DOHH2 (cell line): Measurements from ENCODE around the gene ZNF410.

Experiments used
- H3F3A ChIP-seq: fragments of 200-600 bp; sonication (generic), shearing (Covaris generic); 2 replicates; pipeline ENCODE4 v1.6.0; 2016; ENCODE audit warnings: antibody characterized with exemption, mild to moderate bottlenecking; ENCODE audit not compliant: control insufficient read depth, insufficient read depth
- H3K27ac ChIP-seq: fragments of 200-600 bp; sonication (generic); 2 replicates; pipeline ENCODE4 v1.5.1; 2014; ENCODE audit warnings: low read depth, mild to moderate bottlenecking, low read length, moderate library complexity
- H3K27me3 ChIP-seq: fragments of 200-600 bp; sonication (generic); 2 replicates; pipeline ENCODE4 v1.6.1; 2014; ENCODE audit warnings: mild to moderate bottlenecking, low read length, mixed read lengths; ENCODE audit not compliant: control insufficient read depth
- H3K36me3 ChIP-seq: fragments of 200-600 bp; sonication (generic); 2 replicates; pipeline ENCODE4 v1.6.1; 2014; ENCODE audit warnings: mild to moderate bottlenecking, low read length, moderate library complexity, mixed read lengths; ENCODE audit not compliant: control insufficient read depth
- H3K4me1 ChIP-seq: fragments of 200-600 bp; sonication (generic); 2 replicates; pipeline ENCODE4 v1.6.1; 2014; ENCODE audit warnings: mild to moderate bottlenecking, low read length, mixed read lengths; ENCODE audit not compliant: control insufficient read depth
- H3K4me2 ChIP-seq: fragments of 200-600 bp; sonication (generic); 2 replicates; pipeline ENCODE4 v1.6.0; 2014; ENCODE audit warnings: mild to moderate bottlenecking, low read length, moderate library complexity
- H3K4me3 ChIP-seq: fragments of 200-600 bp; sonication (generic); 2 replicates; pipeline ENCODE4 v1.5.1; 2014; ENCODE audit warnings: mild to moderate bottlenecking, low read length, mixed read lengths
- H3K79me2 ChIP-seq: fragments of 200-600 bp; sonication (generic); 2 replicates; pipeline ENCODE4 v1.6.1; 2014; ENCODE audit warnings: mild to moderate bottlenecking, low read length, mixed read lengths; ENCODE audit not compliant: control insufficient read depth
- H3K9me2 ChIP-seq: fragments of 200-600 bp; sonication (generic); replicated peaks from 2 replicates; pipeline ENCODE4 v1.6.1; 2014; ENCODE audit warnings: mild to moderate bottlenecking, low read length, mixed read lengths; ENCODE audit not compliant: control insufficient read depth
- H3K9me3 ChIP-seq: fragments of 200-600 bp; sonication (generic); 2 replicates; pipeline ENCODE4 v1.6.1; 2014; ENCODE audit warnings: antibody characterized with exemption, low read length, mixed read lengths; ENCODE audit not compliant: control insufficient read depth, insufficient read depth
- H4K20me1 ChIP-seq: fragments of 200-600 bp; sonication (generic); 2 replicates; pipeline ENCODE4 v1.6.0; 2014; ENCODE audit warnings: low read depth, mild to moderate bottlenecking, antibody characterized with exemption, low read length, moderate library complexity; ENCODE audit not compliant: control insufficient read depth, insufficient read depth
- EZH2phosphoT487 ChIP-seq: fragments of 200-600 bp; sonication (generic); IDR thresholded peaks from 2 replicates; pipeline ENCODE4 v1.6.1; 2017; ENCODE audit warnings: borderline replicate concordance, mild to moderate bottlenecking, antibody characterized with exemption, low read length, moderate library complexity, mixed read lengths
- TF ChIP-seq, protein P1 (sequence below): fragments of 200-600 bp; sonication (generic); IDR thresholded peaks from one replicate; pipeline ENCODE4 v1.5.1; 2014; ENCODE audit warnings: antibody characterized with exemption, mild to moderate bottlenecking, low read depth, low read length; ENCODE audit not compliant: poor library complexity, severe bottlenecking

ZNF410 gene

GRCh38 chr14:73949752-73950734 lies 63.4 kb downstream of the ZNF410 start, which contains the start of the genes COQ6 and FAM161B:
Gene COQ6 (plus strand): TSS chr14:73950302. CDS start chr14:73950333, 31 bp downstream.
Gene FAM161B (minus strand): TSS chr14:73950094. CDS start chr14:73950026, 68 bp downstream.
- Histone ChIP-seq H3K4me3 (peak within 1 kb of the TSS; percentile 82), H3K4me2 (peak within 1 kb of the TSS; percentile 77), H3F3A (0 out of 2 replicates have a peak, but pooled peaks cover 2% of the 10 kb centered on the region), H3K79me2 (peaks cover 12% of the 10 kb centered on the region), H3K27ac (peak within 1 kb of the TSS; percentile 63), H3K4me1 (peaks cover 6% of the 10 kb centered on the region), H3K36me3 (peaks cover 11% of the 10 kb centered on the region), H3K9me2 (no peaks in the 10 kb centered on the region), H3K27me3 (no peaks in the 10 kb centered on the region), H3K9me3 (no peaks in the 10 kb centered on the region), H4K20me1 (no peaks in the 10 kb centered on the region)
- TF ChIP-seq, protein P1, sequence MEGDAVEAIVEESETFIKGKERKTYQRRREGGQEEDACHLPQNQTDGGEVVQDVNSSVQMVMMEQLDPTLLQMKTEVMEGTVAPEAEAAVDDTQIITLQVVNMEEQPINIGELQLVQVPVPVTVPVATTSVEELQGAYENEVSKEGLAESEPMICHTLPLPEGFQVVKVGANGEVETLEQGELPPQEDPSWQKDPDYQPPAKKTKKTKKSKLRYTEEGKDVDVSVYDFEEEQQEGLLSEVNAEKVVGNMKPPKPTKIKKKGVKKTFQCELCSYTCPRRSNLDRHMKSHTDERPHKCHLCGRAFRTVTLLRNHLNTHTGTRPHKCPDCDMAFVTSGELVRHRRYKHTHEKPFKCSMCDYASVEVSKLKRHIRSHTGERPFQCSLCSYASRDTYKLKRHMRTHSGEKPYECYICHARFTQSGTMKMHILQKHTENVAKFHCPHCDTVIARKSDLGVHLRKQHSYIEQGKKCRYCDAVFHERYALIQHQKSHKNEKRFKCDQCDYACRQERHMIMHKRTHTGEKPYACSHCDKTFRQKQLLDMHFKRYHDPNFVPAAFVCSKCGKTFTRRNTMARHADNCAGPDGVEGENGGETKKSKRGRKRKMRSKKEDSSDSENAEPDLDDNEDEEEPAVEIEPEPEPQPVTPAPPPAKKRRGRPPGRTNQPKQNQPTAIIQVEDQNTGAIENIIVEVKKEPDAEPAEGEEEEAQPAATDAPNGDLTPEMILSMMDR = peak; percentile 37
- no peak for TF ChIP-seq EZH2phosphoT487

DNA sequence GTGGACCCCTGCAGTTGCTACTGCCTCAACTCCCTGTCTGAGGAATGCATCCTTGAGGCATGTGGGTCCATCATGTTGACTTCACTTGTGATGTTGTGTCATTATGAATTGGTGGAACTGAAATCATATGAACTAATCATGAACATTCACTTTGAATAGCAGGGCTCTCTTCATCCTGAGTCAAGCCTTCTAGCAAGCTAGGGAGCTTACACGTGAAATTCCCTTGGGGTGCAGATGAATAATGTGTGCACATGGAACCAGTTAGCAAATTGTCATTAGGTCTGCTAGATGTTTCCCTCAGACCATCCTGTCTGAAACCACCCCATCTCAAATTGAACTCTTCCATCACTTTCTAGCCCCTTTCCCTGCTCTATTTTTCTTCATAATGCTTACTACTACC lies 67.1 kb downstream of the ZNF410 start:
- H3K27ac ChIP-seq = no peak overlapping the region
- H3K4me3 ChIP-seq = no peak overlapping the region
- peaks cover 12% of the 10 kb centered on the region for H3K79me2 ChIP-seq
- no peaks in the 10 kb centered on the region for H3K9me2 ChIP-seq
- H4K20me1 ChIP-seq = no peaks in the 10 kb centered on the region
- peaks cover 34% of the 10 kb centered on the region for H3K36me3 ChIP-seq
- TF ChIP-seq EZH2phosphoT487 = no peak
- TF ChIP-seq, protein P1 = no peak
- 0 out of 2 replicates have a peak, but pooled peaks cover 2% of the 10 kb centered on the region for H3F3A ChIP-seq
- peaks cover 6% of the 10 kb centered on the region for H3K4me1 ChIP-seq
- H3K27me3 ChIP-seq = no peaks in the 10 kb centered on the region
- no peaks in the 10 kb centered on the region for H3K9me3 ChIP-seq
- no peak overlapping the region for H3K4me2 ChIP-seq

- no peak overlapping the region for H3K4me3 ChIP-seq
- peaks cover 51% of the 10 kb centered on the region for H3K36me3 ChIP-seq
- no peaks in the 10 kb centered on the region for H3F3A ChIP-seq
- no peaks in the 10 kb centered on the region for H3K9me3 ChIP-seq
- no peaks in the 10 kb centered on the region for H3K9me2 ChIP-seq
- H3K4me1 ChIP-seq = peaks cover 5% of the 10 kb centered on the region
- no peak overlapping the region for H3K27ac ChIP-seq
- peaks cover 7% of the 10 kb centered on the region for H3K79me2 ChIP-seq
- H4K20me1 ChIP-seq = no peaks in the 10 kb centered on the region
- TF ChIP-seq, protein P1 = no peak
- TF ChIP-seq EZH2phosphoT487 = no peak
- H3K4me2 ChIP-seq = no peak overlapping the region
- no peaks in the 10 kb centered on the region for H3K27me3 ChIP-seq
Measured at GRCh38 chr14:73955674-73956073, 69.0 kb downstream of the ZNF410 start.
